Aorta (tissue), 5 donors: Measurements from ENCODE around the gene C14orf132. TPM values are rescaled to one million over a fixed set of nuclear protein-coding genes. Genes with fewer than 3 reads are reported as not detected.

ENCODE experiments used
- ATAC-seq: fragments of 200-7000 bp; cut with Tn5 transposase; one replicate; pipeline ENCODE4 v1.9.1; 2022; ENCODE audit warnings: moderate library complexity; ENCODE audit not compliant: low FRiP score
- DNase-seq, 2 donors: peaks; one replicate each; pipeline ENCODE4 v3.0.0-alpha.2; 2020
- H3K27ac ChIP-seq, 2 donors: one replicate each; pipeline ENCODE4 v1.5.1; 2013; ENCODE audit warnings: low read length in 2 of 2, mild to moderate bottlenecking in 2 of 2, moderate library complexity in 2 of 2, control low read depth in 1 of 2, inconsistent platforms in 1 of 2, low read depth in 1 of 2
- H3K27me3 ChIP-seq, 2 donors: one replicate each; pipeline ENCODE4 v1.6.1; 2013; ENCODE audit warnings: control low read depth in 1 of 2, low read length in 1 of 2, mild to moderate bottlenecking in 1 of 2, moderate library complexity in 1 of 2; ENCODE audit not compliant: insufficient read depth in 2 of 2, control insufficient read depth in 1 of 2
- H3K36me3 ChIP-seq, 2 donors: one replicate each; pipeline ENCODE4 v1.6.1; 2013; ENCODE audit warnings: control low read depth in 1 of 2, low read length in 1 of 2, mild to moderate bottlenecking in 1 of 2; ENCODE audit not compliant: insufficient read depth in 2 of 2, control insufficient read depth in 1 of 2
- H3K4me1 ChIP-seq, 2 donors: one replicate each; pipeline ENCODE4 v1.6.1; 2013; ENCODE audit warnings: low read length in 2 of 2, control low read depth in 1 of 2, mild to moderate bottlenecking in 1 of 2, moderate library complexity in 1 of 2; ENCODE audit not compliant: insufficient read depth in 2 of 2, control insufficient read depth in 1 of 2
- H3K4me3 ChIP-seq, 2 donors: one replicate each; pipeline ENCODE4 v1.5.1; 2013; ENCODE audit warnings: low read length in 2 of 2, control low read depth in 1 of 2, mild to moderate bottlenecking in 1 of 2
- H3K9me3 ChIP-seq: one replicate; pipeline ENCODE4 v1.6.1; 2013; ENCODE audit warnings: mild to moderate bottlenecking, low read length; ENCODE audit not compliant: control insufficient read depth
- WGBS, 2 donors: extraction: QIAGEN DNeasy Blood & Tissue Kit; methylation state at CpG; one replicate each; pipeline ENCODE4 v1.1.7; 2013; 5-methylcytosine and 5-hydroxymethylcytosine counted together
- intact Hi-C, 2 donors: fragments of 100-400 bp; cut with DNase I; formaldehyde crosslinking; loops; one replicate each; pipeline versions ENCODE4 v1.14.2 to v1.15.0; 2022
- polyA plus RNA-seq, 2 donors: library from polyadenylated mRNA; stranded (reverse); fragments of 200-250 nt; gene quantifications; one replicate each; pipeline ENCODE4 v1.2.3, GENCODE V29; 2013
- total RNA-seq, 2 donors: library from RNA; stranded (reverse); fragmentation: NEBNext Ultra II Directional; extraction: Animal tissue kit (Norgen Biotek cat#: 25700); gene quantifications; one replicate each; pipeline ENCODE4 v1.2.1, GENCODE V29; 2021
- donor health status: healthy with polysubstance abuse.
- donor health status: Bipolar disorder and iron deficiency.
- donor health status: DM: no; HTN: no; CAD: no.
- donor health status: DM: no; HTN: no; CAD: no.
- donor health status: DM: yes; HTN: yes; CAD: no.

The C14orf132 gene
- total and polyA plus RNA-seq, 4 donors: 10.8 to 39.1 (median 26.2) TPM

DNA sequence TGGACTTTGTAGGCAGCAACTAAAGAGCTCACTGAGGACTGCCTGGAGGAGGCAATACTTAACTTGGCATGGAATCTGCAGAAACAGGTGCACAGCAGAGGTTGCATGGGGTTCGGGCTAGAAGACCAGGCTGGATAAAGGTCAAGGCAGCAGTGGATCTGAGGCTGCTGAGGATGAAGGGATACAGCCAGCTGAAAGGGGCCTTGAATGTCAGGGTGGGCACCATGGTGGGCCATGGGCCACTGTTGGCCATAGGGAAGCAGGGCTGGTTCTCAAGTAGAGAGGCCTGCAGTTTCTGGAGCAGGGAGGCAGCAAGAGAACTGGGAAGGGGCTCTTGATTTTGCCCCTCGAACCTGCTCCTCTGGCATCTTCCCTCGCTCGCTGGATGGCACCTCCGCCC is 55.5 kb downstream of the C14orf132 start:
- no peak overlapping the region for H3K4me3 ChIP-seq
- H3K27ac ChIP-seq: no peak overlapping the region
- H3K36me3 ChIP-seq: no peaks in the 10 kb centered on the region
- WGBS, 2 donors: 95 to 97% methylated on average over 5 of the region's 5 CpGs
- intact Hi-C loops: no loop called here
- no peaks in the 10 kb centered on the region for H3K9me3 ChIP-seq
- no peaks in the 10 kb centered on the region for H3K27me3 ChIP-seq
- ATAC-seq: no peak
- peak in 1 of 2 donors; percentile 33 for DNase-seq
- no peaks in the 10 kb centered on the region for H3K4me1 ChIP-seq

DNA sequence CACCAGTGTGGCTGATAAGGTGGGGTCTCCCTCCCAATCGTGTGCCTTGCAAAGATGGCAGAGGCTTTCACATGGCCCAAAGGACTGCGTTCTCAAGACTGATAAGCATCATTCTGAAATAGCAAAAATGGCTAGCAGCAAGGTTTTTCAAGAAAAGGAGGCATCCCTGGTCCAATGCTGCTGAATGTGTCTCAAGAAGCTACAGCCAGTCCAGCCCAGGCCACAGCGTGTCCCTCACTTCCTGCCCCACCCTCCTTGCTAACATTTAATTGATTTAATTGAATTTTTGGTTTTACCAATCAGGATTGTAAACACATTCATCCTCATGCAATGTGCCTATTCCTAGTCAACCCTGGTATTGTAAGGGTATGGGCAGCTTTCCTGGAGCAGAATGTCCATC is 55.9 kb downstream of the C14orf132 start:
- no peaks in the 10 kb centered on the region for H3K9me3 ChIP-seq
- intact Hi-C loops: no loop called here
- no peak overlapping the region for H3K4me3 ChIP-seq
- no peak for DNase-seq
- no peak overlapping the region for H3K27ac ChIP-seq
- ATAC-seq: no peak
- H3K36me3 ChIP-seq: no peaks in the 10 kb centered on the region
- 64 to 79% methylated on average over 3 of the region's 3 CpGs for WGBS, 2 donors
- no peaks in the 10 kb centered on the region for H3K4me1 ChIP-seq
- no peaks in the 10 kb centered on the region for H3K27me3 ChIP-seq

DNA sequence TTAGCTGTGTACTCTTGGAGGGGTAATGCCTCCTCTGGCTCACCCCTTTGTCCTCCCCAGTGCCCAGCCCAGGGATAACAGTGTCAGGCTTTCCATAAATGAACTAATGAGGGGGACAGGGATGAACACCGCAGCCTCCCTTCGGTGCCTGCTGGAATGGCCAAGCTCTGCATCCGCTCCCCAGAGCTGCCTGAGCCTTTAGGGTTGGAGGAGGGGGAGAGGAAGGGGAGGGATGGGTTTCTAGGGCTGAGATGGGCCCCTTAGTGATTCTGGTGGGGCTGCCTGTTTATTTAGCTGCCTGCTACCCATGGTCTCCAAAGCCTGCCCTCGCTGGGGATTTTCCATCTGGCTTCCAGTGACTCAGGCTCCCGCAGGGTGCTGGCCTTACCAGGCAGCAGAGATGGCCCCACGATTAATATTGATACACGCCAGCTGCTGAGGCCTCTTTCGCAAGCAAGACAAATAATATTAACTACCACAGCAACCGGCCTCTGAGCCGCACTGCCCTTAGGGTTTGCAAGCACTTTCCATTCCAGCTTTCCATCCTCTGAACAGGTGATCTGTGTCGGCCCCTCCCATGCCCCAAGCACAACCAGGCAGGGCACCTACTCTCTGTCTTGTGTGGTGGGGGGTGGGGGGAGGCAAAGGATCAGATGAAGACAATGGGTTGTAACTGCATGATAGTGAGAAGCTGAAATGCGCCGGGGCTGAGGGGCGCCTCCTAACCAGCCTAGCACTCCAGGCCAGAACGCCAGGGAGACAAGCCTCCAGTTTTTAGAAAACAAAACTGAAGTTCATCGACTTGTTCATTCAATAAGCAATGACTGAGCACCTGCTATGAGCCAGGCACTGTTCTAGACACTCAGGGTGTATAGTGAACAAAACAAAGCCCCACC is 56.7 kb downstream of the C14orf132 start:
- H3K4me3 ChIP-seq: no peak overlapping the region
- ATAC-seq: no peak
- no peak overlapping the region for H3K27ac ChIP-seq
- no peaks in the 10 kb centered on the region for H3K36me3 ChIP-seq
- DNase-seq: peak in 1 of 2 donors; percentile 63
- no peaks in the 10 kb centered on the region for H3K9me3 ChIP-seq
- whole genome bisulfite sequencing, 2 donors: 37 to 42% methylated on average over 16 of the region's 16 CpGs
- intact Hi-C loops: no loop called here
- H3K4me1 ChIP-seq: no peaks in the 10 kb centered on the region
- no peaks in the 10 kb centered on the region for H3K27me3 ChIP-seq

DNA sequence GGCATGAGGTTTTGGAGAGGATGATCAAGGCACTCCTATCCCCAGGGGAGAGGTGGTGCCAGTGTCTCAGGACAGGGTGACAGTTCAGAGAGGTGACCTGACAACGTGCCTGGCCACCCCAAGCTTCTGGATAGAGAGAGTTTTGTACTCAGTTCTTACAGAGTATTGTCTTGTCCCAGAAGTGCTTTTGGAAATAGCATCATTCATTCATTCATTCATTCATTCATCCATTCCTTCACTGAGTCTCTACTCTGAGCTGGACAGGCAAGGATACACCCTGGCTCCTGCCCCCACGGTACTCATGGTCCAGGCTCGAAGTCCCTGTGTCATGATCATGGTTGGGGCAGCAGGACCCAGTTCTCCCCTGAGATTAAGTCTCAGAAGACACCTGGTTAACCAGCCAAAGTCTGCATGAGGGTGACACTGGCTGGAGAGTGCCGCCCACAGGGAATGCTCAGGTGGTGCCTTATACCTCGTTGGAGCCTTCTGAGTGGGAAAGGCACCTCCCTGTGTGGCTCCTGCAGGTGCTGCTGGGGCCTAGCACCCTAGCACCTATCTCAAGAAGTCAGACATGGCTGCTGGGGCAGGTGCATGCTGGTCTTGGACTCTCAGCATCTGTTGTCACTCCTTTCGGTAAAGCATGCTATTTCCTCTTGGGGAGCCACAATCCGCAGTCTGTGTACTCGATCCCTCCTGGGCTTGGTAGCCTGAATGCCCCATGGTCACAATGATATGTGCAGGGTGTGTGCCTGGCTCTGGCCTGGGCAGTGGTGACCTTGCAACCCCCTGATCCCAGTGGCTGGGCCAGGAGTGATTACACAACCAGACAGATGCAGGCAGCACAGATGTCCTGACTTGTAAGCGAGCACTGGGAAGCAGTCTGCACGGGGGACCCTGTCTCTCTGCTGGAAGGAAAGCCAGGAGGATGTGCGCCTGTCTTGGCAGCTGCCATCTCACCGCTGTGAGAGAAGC is 57.8 kb downstream of the C14orf132 start:
- DNase-seq: peak in 1 of 2 donors; percentile 47
- 71 to 72% methylated on average over 12 of the region's 12 CpGs for WGBS, 2 donors
- intact Hi-C loops: no loop called here

DNA sequence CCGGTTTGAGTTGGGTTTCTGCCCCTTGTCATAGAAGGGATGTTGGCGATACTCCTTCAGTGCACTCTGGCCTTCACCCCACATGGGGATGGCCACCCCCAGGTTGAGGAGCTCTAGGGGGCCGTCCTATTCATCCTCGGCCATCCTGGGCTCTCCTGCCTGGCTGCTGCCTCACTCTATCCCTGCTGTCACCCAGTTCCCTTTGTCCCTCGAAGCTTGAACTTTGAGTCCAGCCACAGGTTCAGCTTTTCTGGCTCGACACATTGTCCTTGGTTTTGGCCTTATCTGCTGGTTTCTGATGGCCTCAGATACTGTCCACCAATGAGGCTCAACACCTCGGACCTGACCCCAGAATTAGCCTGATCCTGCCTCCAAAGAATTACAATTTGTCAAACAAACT is 58.6 kb downstream of the C14orf132 start:
- no peaks in the 10 kb centered on the region for H3K36me3 ChIP-seq
- H3K9me3 ChIP-seq: no peaks in the 10 kb centered on the region
- no peaks in the 10 kb centered on the region for H3K27me3 ChIP-seq
- no peaks in the 10 kb centered on the region for H3K4me1 ChIP-seq
- H3K27ac ChIP-seq: no peak overlapping the region
- H3K4me3 ChIP-seq: no peak overlapping the region
- ATAC-seq: no peak
- WGBS, 2 donors: 70 to 71% methylated on average over 7 of the region's 7 CpGs
- intact Hi-C loops: loop anchor here in 1 of 2 donors (1.0 kb wide), 1 partner anchor 100 kb away; no protein-coding TSS in a partner anchor
- peak in 1 of 2 donors; percentile 22 for DNase-seq

More for the DNA sequence above, 57.8 kb downstream of the C14orf132 start:
- Histone ChIP-seq H3K9me3 (no peaks in the 10 kb centered on the region), H3K27ac (no peak overlapping the region), H3K4me3 (no peak overlapping the region), H3K36me3 (no peaks in the 10 kb centered on the region), H3K4me1 (no peaks in the 10 kb centered on the region), H3K27me3 (no peaks in the 10 kb centered on the region)
- ATAC-seq: no peak

DNA sequence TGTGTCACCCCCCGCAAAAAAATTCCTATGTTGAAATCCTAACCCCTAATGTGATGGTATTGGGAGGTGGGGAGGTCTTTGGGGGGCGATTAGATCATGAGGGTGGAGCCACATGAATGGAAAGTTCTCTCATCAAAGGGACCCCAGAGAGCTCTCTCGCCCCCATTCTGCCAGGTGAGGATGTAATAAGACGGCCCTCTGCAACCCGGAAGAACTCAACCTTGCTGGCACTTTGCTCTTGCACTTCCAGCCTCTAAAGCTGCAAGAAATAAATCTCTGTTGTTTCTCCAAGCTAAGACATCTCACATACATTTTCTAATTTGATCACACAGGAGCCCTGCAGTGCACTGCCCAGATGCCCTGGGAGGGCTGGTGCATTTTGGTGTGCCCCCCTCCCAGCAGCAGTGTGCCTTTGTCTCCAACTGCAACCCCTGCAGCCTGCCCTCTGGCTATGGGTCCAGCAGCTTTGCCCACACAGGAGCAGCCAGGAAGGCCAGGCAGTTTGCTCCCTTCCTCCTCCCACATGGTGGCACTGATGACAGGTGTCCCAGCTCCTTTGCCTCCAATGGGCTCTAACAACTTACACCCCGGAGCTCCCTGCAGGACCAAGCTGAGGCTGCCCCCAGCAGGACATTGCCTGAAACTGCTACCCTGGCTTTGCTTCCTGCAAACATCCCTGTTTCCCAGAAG is 59.3 kb downstream of the C14orf132 start:
- 33 to 40% methylated on average over 6 of the region's 6 CpGs for WGBS, 2 donors
- H3K4me1 ChIP-seq: no peaks in the 10 kb centered on the region
- H3K4me3 ChIP-seq: no peak overlapping the region
- H3K27me3 ChIP-seq: no peaks in the 10 kb centered on the region
- H3K9me3 ChIP-seq: no peaks in the 10 kb centered on the region
- ATAC-seq (peak; percentile 48), DNase-seq (peak in 1 of 2 donors; percentile 77)
- H3K27ac ChIP-seq: no peak overlapping the region
- intact Hi-C loops: loop anchor here in 1 of 2 donors (1.0 kb wide), 1 partner anchor 101 kb away; no protein-coding TSS in a partner anchor
- H3K36me3 ChIP-seq: no peaks in the 10 kb centered on the region

DNA sequence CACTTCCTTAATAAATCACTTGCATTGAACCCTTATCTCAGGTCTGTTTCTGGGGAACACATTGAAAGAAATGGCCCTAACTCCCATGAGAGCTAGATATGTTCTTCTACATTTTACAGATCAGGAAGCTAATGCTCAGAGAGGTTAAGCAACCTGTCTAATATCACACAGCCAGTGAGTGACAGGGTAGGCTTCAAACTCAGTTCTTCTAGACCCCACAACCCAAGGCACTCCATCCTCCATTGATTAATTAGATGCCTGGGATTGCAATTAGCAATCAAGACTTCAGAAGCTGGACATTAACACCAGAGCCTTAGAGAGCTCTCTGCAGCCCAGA is 59.8 kb downstream of the C14orf132 start:
- H3K27ac ChIP-seq: no peak overlapping the region
- H3K4me3 ChIP-seq: no peak overlapping the region
- no peaks in the 10 kb centered on the region for H3K9me3 ChIP-seq
- no peaks in the 10 kb centered on the region for H3K36me3 ChIP-seq
- DNase-seq: no peak
- H3K27me3 ChIP-seq: no peaks in the 10 kb centered on the region
- intact Hi-C loops: loop anchor here in 1 of 2 donors (1.0 kb wide), 1 partner anchor 102 kb away; no protein-coding TSS in a partner anchor
- no peaks in the 10 kb centered on the region for H3K4me1 ChIP-seq
- ATAC-seq: no peak
